GM12878 (cell line): Measurements from ENCODE around the gene JRKL. TPM values are rescaled to one million over a fixed set of nuclear protein-coding genes. Genes with fewer than 3 reads are reported as not detected.

Experiments used
- ATF7 ChIP-seq: fragments of 450-650 bp; IDR thresholded peaks from 2 replicates; pipeline ENCODE4 v1.6.1; 2016; ENCODE audit warnings: low read depth, mild to moderate bottlenecking
- CBFB ChIP-seq: IDR thresholded peaks from 2 replicates; pipeline ENCODE4 v1.6.1; 2016; ENCODE audit warnings: antibody characterized with exemption, low read depth
- CHD4 ChIP-seq: fragments of 200-600 bp; sonication (generic); IDR thresholded peaks from 2 replicates; pipeline ENCODE4 v1.6.1; 2016; ENCODE audit warnings: mild to moderate bottlenecking
- CREB1 ChIP-seq: IDR thresholded peaks from 2 replicates; pipeline ENCODE4 v1.6.1; 2012; ENCODE audit warnings: low read depth, mild to moderate bottlenecking, inconsistent platforms
- CREM ChIP-seq: IDR thresholded peaks from 2 replicates; pipeline ENCODE4 v1.6.1; 2014; ENCODE audit warnings: antibody characterized with exemption, low read depth
- FOXM1 ChIP-seq: IDR thresholded peaks from 2 replicates; pipeline ENCODE4 v1.6.1; 2012; ENCODE audit warnings: low read depth, mild to moderate bottlenecking, inconsistent platforms, low read length, moderate library complexity
- HDAC6 ChIP-seq: fragments of 200-600 bp; sonication (generic); IDR thresholded peaks from one replicate; pipeline ENCODE4 v1.8.0; 2017; ENCODE audit warnings: antibody characterized with exemption; ENCODE audit not compliant: unreplicated experiment
- IKZF1 ChIP-seq: fragments of 450-650 bp; conservative IDR thresholded peaks from 2 replicates; pipeline ENCODE4 v1.6.1; 2017; ENCODE audit warnings: antibody characterized with exemption, mild to moderate bottlenecking
- IKZF2 ChIP-seq, 2 experiments: fragments of 450-650 bp; IDR thresholded peaks; 2 replicates each; pipeline ENCODE4 v1.6.1; 2017; ENCODE audit warnings: mild to moderate bottlenecking in 2 of 2, moderate library complexity in 2 of 2
- MYB ChIP-seq: fragments of 150-350 bp; IDR thresholded peaks from 2 replicates; pipeline ENCODE4 v1.6.1; 2014; ENCODE audit warnings: mild to moderate bottlenecking, low read depth, low read length, borderline replicate concordance
- MYC ChIP-seq: IDR thresholded peaks from 2 replicates; pipeline ENCODE4 v1.6.1; 2011; ENCODE audit warnings: mild to moderate bottlenecking, low read length, moderate library complexity, inconsistent platforms; ENCODE audit not compliant: insufficient read depth, insufficient replicate concordance, insufficient read length, severe bottlenecking
- NFXL1 ChIP-seq: fragments of 450-650 bp; IDR thresholded peaks from 2 replicates; pipeline ENCODE4 v1.6.1; 2017; ENCODE audit warnings: antibody characterized with exemption, mild to moderate bottlenecking, borderline replicate concordance
- POU2F2 ChIP-seq: IDR thresholded peaks from 3 replicates; pipeline ENCODE4 v1.6.1; 2011; ENCODE audit warnings: low read depth, mild to moderate bottlenecking, low read length, borderline replicate concordance
- RAD21 ChIP-seq: IDR thresholded peaks from 2 replicates; pipeline ENCODE4 v1.6.1; 2011; ENCODE audit warnings: mild to moderate bottlenecking, low read depth, low read length, moderate library complexity; ENCODE audit not compliant: insufficient read depth
- RELA ChIP-seq: fragments of 450-650 bp; IDR thresholded peaks from 2 replicates; pipeline ENCODE4 v1.8.0; 2014; ENCODE audit warnings: borderline replicate concordance; ENCODE audit not compliant: partially characterized antibody
- SIN3A ChIP-seq: IDR thresholded peaks from 2 replicates; pipeline ENCODE4 v1.6.1; 2012; ENCODE audit warnings: low read depth, low read length, improper control_type of control experiment
- SPI1 ChIP-seq: IDR thresholded peaks from 2 replicates; pipeline ENCODE4 v1.6.1; 2011; ENCODE audit warnings: low read depth, mild to moderate bottlenecking, low read length, moderate library complexity, borderline replicate concordance; ENCODE audit not compliant: insufficient read depth
- STAT3 ChIP-seq: IDR thresholded peaks from 2 replicates; pipeline ENCODE4 v1.6.1; 2011; ENCODE audit warnings: low read depth, low read length, improper control_type of control experiment
- TBL1XR1 ChIP-seq: IDR thresholded peaks from 2 replicates; pipeline ENCODE4 v1.6.1; 2012; ENCODE audit warnings: low read depth, low read length, improper control_type of control experiment
- WRNIP1 ChIP-seq: IDR thresholded peaks from 2 replicates; pipeline ENCODE4 v1.6.1; 2011; ENCODE audit warnings: low read depth, low read length, improper control_type of control experiment, borderline replicate concordance
- ZNF384 ChIP-seq: IDR thresholded peaks from 2 replicates; pipeline ENCODE4 v1.6.1; 2012; ENCODE audit warnings: low read depth, mild to moderate bottlenecking, low read length, improper control_type of control experiment, borderline replicate concordance
- polyA plus RNA-seq, 11 experiments: library from polyadenylated mRNA; depleted of rRNA in 4 of 11; unstranded in 6 of 11; stranded (reverse) in 5 of 11; fragments of >200 nt; fragmentation: Nextera tagmentation in 4 of 11; fragmentation: Illumina TruSeq in 1 of 11; extraction: Ambion mirVana in 4 of 11; extraction: Trizol in 1 of 11; gene quantifications; 1 replicate in 1 of 11; 2 replicates in 10 of 11; pipeline versions ENCODE4 v1.2.1 to v1.2.3, GENCODE V29; 2011 to 2016; ENCODE audit warnings: inconsistent platforms in 2 of 11, missing spikeins in 2 of 11, low read depth in 1 of 11
- total RNA-seq, 4 experiments: library from RNA; depleted of rRNA in 3 of 4; stranded (reverse); fragments of >200 nt in 3 of 4; fragmentation: Illumina TruSeq in 1 of 4; extraction: Trizol in 1 of 4; gene quantifications; 2 replicates each; pipeline versions ENCODE4 v1.2.1 to v1.2.3, GENCODE V29; 2013 to 2021
- TF ChIP-seq, protein P1 (sequence below): fragments of 450-650 bp; IDR thresholded peaks from 2 replicates; pipeline ENCODE4 v1.6.1; 2017; ENCODE audit warnings: antibody characterized with exemption, mild to moderate bottlenecking, moderate library complexity
- TF ChIP-seq, protein P2 (sequence below): IDR thresholded peaks from 2 replicates; pipeline ENCODE4 v1.6.1; 2011; ENCODE audit warnings: low read depth, low read length, improper control_type of control experiment, borderline replicate concordance
- TF ChIP-seq, protein P3 (sequence below): fragments of 450-650 bp; IDR thresholded peaks from 2 replicates; pipeline ENCODE4 v1.6.1; 2016; ENCODE audit warnings: mild to moderate bottlenecking
- TF ChIP-seq, protein P4 (sequence below): fragments of 450-650 bp; IDR thresholded peaks from 2 replicates; pipeline ENCODE4 v1.6.1; 2017; ENCODE audit warnings: borderline replicate concordance

JRKL gene
- total and polyA plus RNA-seq, 10 of the 15 experiments (the other 5 are each of a cell fraction or from before 2014, with no cell fraction given): 3.8 to 12.4 (median 8.5) TPM

DNA sequence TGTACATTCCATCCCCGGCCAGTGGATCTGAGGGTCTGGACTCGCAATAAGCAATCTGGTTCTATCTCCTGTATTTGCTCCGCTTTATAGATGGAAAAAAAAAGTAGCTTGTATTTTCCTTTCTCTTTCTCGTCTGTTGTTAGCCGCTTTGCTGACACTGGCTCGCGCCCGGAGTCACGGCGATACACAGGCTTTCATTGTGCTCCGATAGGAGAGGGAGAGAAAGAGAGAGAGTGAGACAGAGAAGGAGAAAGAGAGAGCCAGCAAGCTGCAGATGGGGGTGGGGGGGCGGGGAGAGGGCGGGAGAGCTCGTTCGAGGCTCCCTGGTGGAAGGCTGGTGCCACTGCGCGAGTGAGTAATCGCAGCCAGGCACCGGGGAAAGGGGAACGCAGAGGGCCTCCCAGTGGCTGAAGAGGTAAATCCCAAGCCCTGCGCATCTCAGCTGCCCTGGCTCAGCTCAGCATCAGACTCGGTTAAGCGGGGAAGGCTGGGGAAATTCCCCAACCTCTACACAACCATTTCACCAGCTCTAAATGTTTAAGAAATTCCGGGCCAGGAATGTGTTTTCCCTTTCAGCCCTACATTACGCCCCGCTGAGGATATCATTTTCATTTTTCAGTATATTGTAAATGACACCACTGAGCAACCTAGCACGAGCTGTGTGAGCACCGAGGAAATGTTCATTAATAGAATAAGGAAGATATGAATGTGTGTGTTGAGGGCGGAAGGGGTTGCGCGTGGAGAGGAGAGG, 46.7 kb upstream of the JRKL start, which contains the start of gene MAML2 (continued):
- TF ChIP-seq SPI1 (peak; percentile 35; the same call in 1 of the 2 replicates), IKZF2 (IDR thresholded peaks at IDR 0.05) (peak in 1 of 2 experiments; percentile 71; a peak in 3 of 4 replicates), NFXL1 (no peak), RAD21 (peak; percentile 90), POU2F2 (peak; percentile 82; the same call in 2 of the 3 replicates), MYB (0 out of 2 replicates have a peak, but pooled peaks have one; percentile 25), CREM (peak; percentile 54; the same call in 1 of the 2 replicates), IKZF1 (peak; percentile 84), CBFB (no peak), ZNF384 (no peak; the same call in 1 of the 2 replicates), FOXM1 (peak; percentile 76), STAT3 (no peak), MYC (no peak), HDAC6 (no peak), RELA (peak; percentile 95), TBL1XR1 (0 out of 2 replicates have a peak, but pooled peaks have one; percentile 76), ATF7 (no peak), CREB1 (no peak; the same call in 1 of the 2 replicates), CHD4 (no peak), SIN3A (peak; percentile 78; the same call in 1 of the 2 replicates), WRNIP1 (no peak)
- TF ChIP-seq, protein P1, sequence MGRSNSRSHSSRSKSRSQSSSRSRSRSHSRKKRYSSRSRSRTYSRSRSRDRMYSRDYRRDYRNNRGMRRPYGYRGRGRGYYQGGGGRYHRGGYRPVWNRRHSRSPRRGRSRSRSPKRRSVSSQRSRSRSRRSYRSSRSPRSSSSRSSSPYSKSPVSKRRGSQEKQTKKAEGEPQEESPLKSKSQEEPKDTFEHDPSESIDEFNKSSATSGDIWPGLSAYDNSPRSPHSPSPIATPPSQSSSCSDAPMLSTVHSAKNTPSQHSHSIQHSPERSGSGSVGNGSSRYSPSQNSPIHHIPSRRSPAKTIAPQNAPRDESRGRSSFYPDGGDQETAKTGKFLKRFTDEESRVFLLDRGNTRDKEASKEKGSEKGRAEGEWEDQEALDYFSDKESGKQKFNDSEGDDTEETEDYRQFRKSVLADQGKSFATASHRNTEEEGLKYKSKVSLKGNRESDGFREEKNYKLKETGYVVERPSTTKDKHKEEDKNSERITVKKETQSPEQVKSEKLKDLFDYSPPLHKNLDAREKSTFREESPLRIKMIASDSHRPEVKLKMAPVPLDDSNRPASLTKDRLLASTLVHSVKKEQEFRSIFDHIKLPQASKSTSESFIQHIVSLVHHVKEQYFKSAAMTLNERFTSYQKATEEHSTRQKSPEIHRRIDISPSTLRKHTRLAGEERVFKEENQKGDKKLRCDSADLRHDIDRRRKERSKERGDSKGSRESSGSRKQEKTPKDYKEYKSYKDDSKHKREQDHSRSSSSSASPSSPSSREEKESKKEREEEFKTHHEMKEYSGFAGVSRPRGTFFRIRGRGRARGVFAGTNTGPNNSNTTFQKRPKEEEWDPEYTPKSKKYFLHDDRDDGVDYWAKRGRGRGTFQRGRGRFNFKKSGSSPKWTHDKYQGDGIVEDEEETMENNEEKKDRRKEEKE: no peak
- TF ChIP-seq, protein P2, sequence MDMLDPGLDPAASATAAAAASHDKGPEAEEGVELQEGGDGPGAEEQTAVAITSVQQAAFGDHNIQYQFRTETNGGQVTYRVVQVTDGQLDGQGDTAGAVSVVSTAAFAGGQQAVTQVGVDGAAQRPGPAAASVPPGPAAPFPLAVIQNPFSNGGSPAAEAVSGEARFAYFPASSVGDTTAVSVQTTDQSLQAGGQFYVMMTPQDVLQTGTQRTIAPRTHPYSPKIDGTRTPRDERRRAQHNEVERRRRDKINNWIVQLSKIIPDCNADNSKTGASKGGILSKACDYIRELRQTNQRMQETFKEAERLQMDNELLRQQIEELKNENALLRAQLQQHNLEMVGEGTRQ: no peak
- TF ChIP-seq, protein P3, sequence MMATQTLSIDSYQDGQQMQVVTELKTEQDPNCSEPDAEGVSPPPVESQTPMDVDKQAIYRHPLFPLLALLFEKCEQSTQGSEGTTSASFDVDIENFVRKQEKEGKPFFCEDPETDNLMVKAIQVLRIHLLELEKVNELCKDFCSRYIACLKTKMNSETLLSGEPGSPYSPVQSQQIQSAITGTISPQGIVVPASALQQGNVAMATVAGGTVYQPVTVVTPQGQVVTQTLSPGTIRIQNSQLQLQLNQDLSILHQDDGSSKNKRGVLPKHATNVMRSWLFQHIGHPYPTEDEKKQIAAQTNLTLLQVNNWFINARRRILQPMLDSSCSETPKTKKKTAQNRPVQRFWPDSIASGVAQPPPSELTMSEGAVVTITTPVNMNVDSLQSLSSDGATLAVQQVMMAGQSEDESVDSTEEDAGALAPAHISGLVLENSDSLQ: no peak
- TF ChIP-seq, protein P4, sequence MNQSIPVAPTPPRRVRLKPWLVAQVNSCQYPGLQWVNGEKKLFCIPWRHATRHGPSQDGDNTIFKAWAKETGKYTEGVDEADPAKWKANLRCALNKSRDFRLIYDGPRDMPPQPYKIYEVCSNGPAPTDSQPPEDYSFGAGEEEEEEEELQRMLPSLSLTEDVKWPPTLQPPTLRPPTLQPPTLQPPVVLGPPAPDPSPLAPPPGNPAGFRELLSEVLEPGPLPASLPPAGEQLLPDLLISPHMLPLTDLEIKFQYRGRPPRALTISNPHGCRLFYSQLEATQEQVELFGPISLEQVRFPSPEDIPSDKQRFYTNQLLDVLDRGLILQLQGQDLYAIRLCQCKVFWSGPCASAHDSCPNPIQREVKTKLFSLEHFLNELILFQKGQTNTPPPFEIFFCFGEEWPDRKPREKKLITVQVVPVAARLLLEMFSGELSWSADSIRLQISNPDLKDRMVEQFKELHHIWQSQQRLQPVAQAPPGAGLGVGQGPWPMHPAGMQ: no peak
